H1 (cell line): ENCODE data around the gene TLR1. TPM values are rescaled to one million over a fixed set of nuclear protein-coding genes. Genes with fewer than 3 reads are reported as not detected.

Experiments used
- ASH2L ChIP-seq: fragments of 200-600, 300-600 bp; sonication (generic); IDR thresholded peaks from one replicate; pipeline ENCODE4 v1.7.1; 2017; ENCODE audit warnings: low read length
- BCL11A ChIP-seq, 2 experiments: IDR thresholded peaks; one replicate each; pipeline ENCODE4 v1.6.1; 2011; ENCODE audit warnings: low read depth in 2 of 2, low read length in 2 of 2, mild to moderate bottlenecking in 2 of 2
- EGR1 ChIP-seq: IDR thresholded peaks from 2 replicates; pipeline ENCODE4 v1.6.1; 2011; ENCODE audit warnings: low read depth, low read length, borderline replicate concordance
- GABPA ChIP-seq: IDR thresholded peaks from 2 replicates; pipeline ENCODE4 v1.6.1; 2011; ENCODE audit warnings: mild to moderate bottlenecking, low read length, moderate library complexity, borderline replicate concordance; ENCODE audit not compliant: insufficient read depth
- POLR2AphosphoS5 ChIP-seq: IDR thresholded peaks from 2 replicates; pipeline ENCODE4 v1.6.1; 2011; ENCODE audit warnings: low read depth, low read length
- TAF7 ChIP-seq: optimal IDR thresholded peaks from 2 replicates; pipeline ENCODE3; 2011; ENCODE audit warnings: low read depth, mild to moderate bottlenecking, inconsistent platforms, low read length, moderate library complexity, borderline replicate concordance
- polyA plus RNA-seq, 7 experiments: library from polyadenylated mRNA; depleted of rRNA in 3 of 7; stranded (reverse) in 5 of 7; unstranded in 2 of 7; fragments of >200 nt in 5 of 7; fragments of 200-250 nt in 2 of 7; gene quantifications; 1 replicate in 5 of 7; 2 replicates in 1 of 7; 4 replicates in 1 of 7; pipeline versions ENCODE4 v1.2.1 to v1.2.3, GENCODE V29; 2011 to 2013; ENCODE audit warnings: missing spikeins in 2 of 7, mixed read lengths in 2 of 7
- total RNA-seq: library from RNA; stranded (reverse); fragmentation: NEBNext Ultra II Directional; extraction: Animal tissue kit (Norgen Biotek cat#: 25700); gene quantifications from 2 replicates; pipeline ENCODE4 v1.2.1, GENCODE V29; 2021

TLR1 gene
- total and polyA plus RNA-seq, 2 of the 8 experiments (the other 6 are each of a cell fraction or from before 2014, with no cell fraction given): not detected

GRCh38 chr4:38834570-38834969, 30.0 kb upstream of the TLR1 start (continued):
- TF ChIP-seq ASH2L (no peak), GABPA (no peak), EGR1 (no peak), TAF7 (no peak), BCL11A (IDR thresholded peaks at IDR 0.05; ENCODE audit: low read depth in 2 of 2, low read length in 2 of 2) (no peak), POLR2AphosphoS5 (no peak)
